BLaER1 treated with 17β-estradiol and CSF1 and Interleukin-3, amounts not matched to agents 10 nM and 100 nM (cell line): Measurements from ENCODE around the gene MARCKS.
A peak's percentile ranks its signal among the peaks of the same experiment; 100 is the strongest.

Experiments used
- H3K27ac ChIP-seq, 11 experiments: shearing (Covaris generic); formaldehyde crosslinking; 2 replicates each; pipeline ENCODE4 v1.8.1; 2022
- H3K27me3 ChIP-seq, 11 experiments: shearing (Covaris generic); formaldehyde crosslinking; 2 replicates each; pipeline ENCODE4 v1.8.1; 2022
- H3K36me3 ChIP-seq, 11 experiments: shearing (Covaris generic); formaldehyde crosslinking; 2 replicates each; pipeline ENCODE4 v1.8.1; 2022
- H3K4me1 ChIP-seq, 10 experiments: shearing (Covaris generic); formaldehyde crosslinking; 2 replicates each; pipeline ENCODE4 v1.8.1; 2022
- H3K4me2 ChIP-seq, 11 experiments: shearing (Covaris generic); formaldehyde crosslinking; 2 replicates each; pipeline ENCODE4 v1.8.1; 2022
- H3K4me3 ChIP-seq, 10 experiments: shearing (Covaris generic); formaldehyde crosslinking; 2 replicates each; pipeline ENCODE4 v1.8.1; 2022
- H3K9ac ChIP-seq, 11 experiments: shearing (Covaris generic); formaldehyde crosslinking; 2 replicates each; pipeline ENCODE4 v1.8.1; 2022
- H3K9me3 ChIP-seq, 11 experiments: shearing (Covaris generic); formaldehyde crosslinking; replicated peaks in 1 of 11; 2 replicates each; pipeline ENCODE4 v1.8.1; 2022
- H4K20me1 ChIP-seq, 11 experiments: shearing (Covaris generic); formaldehyde crosslinking; 2 replicates each; pipeline ENCODE4 v1.8.1; 2022
- Cebpa-rat ChIP-seq, 11 experiments: shearing (Covaris generic); IDR thresholded peaks; 2 replicates each; pipeline ENCODE4 v1.8.1; 2022

Gene MARCKS

DNA sequence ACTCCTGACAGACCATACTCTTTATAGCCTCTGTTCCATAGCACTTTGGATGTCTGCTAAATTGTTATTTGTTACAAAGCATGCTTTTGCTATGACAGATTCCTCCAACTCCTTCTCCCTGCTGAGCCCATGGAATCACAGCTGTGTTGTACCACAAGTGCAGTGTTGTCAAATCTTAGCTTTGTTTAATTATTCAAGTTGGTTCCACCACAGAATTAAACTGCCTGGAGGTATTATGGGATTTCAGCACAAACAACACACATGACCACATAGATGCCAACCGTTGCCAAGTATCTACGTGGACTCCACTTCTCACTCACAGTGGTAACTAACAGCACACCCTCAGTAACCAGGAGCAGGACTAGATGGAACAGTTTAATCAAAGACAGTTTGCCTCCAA lies 32.7 kb upstream of the MARCKS start:
- no peaks in the 10 kb centered on the region for H3K36me3 ChIP-seq
- H4K20me1 ChIP-seq = no peaks in the 10 kb centered on the region
- H3K9me3 ChIP-seq = no peaks in the 10 kb centered on the region
- no peak overlapping the region for H3K4me2 ChIP-seq
- no peak for TF ChIP-seq Cebpa-rat (IDR thresholded peaks at IDR 0.05)
- no peaks in the 10 kb centered on the region for H3K27me3 ChIP-seq
- H3K4me3 ChIP-seq = no peak overlapping the region
- no peak overlapping the region for H3K9ac ChIP-seq
- H3K4me1 ChIP-seq = peaks cover 0 to 23% (median 0%) of the 10 kb centered on the region in 10 experiments; a peak in 6 of 20 replicates
- no peak overlapping the region for H3K27ac ChIP-seq

- Histone ChIP-seq H3K4me1 (peaks cover 0 to 19% (median 0%) of the 10 kb centered on the region in 10 experiments; a peak in 5 of 20 replicates), H3K9ac (no peak overlapping the region), H3K27me3 (no peaks in the 10 kb centered on the region), H3K27ac (no peak overlapping the region), H3K36me3 (no peaks in the 10 kb centered on the region), H4K20me1 (no peaks in the 10 kb centered on the region), H3K4me2 (no peak overlapping the region), H3K9me3 (no peaks in the 10 kb centered on the region), H3K4me3 (no peak overlapping the region)
- TF ChIP-seq Cebpa-rat (IDR thresholded peaks at IDR 0.05) = no peak
These were observed 32.3 kb upstream of the MARCKS start for GRCh38 chr6:113824866-113825265.

- Histone ChIP-seq H3K4me3 (no peak overlapping the region), H3K27ac (no peak overlapping the region), H3K4me2 (peak overlapping the region in 2 of 11 experiments; percentile 16 to 26; a peak in 1 of 22 replicates), H3K9me3 (no peaks in the 10 kb centered on the region), H3K27me3 (no peaks in the 10 kb centered on the region), H3K9ac (no peak overlapping the region), H3K36me3 (no peaks in the 10 kb centered on the region), H3K4me1 (peaks cover 0 to 17% (median 0%) of the 10 kb centered on the region in 10 experiments; a peak in 2 of 20 replicates), H4K20me1 (no peaks in the 10 kb centered on the region)
- no peak for TF ChIP-seq Cebpa-rat (IDR thresholded peaks at IDR 0.05)
These were observed 31.4 kb upstream of the MARCKS start for GRCh38 chr6:113825781-113826180.

GRCh38 chr6:113828984-113829695 lies 28.0 kb upstream of the MARCKS start:
- Histone ChIP-seq H4K20me1 (no peaks in the 10 kb centered on the region), H3K36me3 (no peaks in the 10 kb centered on the region), H3K27ac (no peak overlapping the region), H3K9ac (no peak overlapping the region), H3K9me3 (peaks cover 0 to 12% (median 0%) of the 10 kb centered on the region in 11 experiments; a peak in 6 of 22 replicates), H3K27me3 (no peaks in the 10 kb centered on the region), H3K4me3 (no peak overlapping the region), H3K4me2 (no peak overlapping the region), H3K4me1 (peaks cover 0 to 7% (median 0%) of the 10 kb centered on the region in 10 experiments; a peak in 1 of 20 replicates)
- no peak for TF ChIP-seq Cebpa-rat (IDR thresholded peaks at IDR 0.05)

DNA sequence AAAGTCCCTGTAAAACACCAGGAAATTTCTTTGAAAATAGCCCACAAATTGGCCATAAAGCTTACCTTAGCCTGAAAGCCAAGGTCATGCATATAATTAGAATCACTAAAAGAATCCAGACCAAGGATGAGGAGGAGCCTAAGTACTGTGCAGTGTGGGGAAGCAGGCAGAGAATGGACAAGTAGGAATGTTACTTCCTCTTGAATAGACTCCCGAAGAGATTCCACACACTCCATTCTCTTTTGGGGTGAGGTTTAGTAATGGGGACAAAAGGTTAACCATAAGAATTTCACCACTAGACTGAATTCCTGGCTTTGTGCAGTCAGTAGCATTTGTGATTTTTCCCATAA lies 27.5 kb upstream of the MARCKS start:
- TF ChIP-seq Cebpa-rat (IDR thresholded peaks at IDR 0.05) = no peak
- Histone ChIP-seq H3K4me1 (peaks cover 0 to 7% (median 0%) of the 10 kb centered on the region in 10 experiments; a peak in 1 of 20 replicates), H3K4me3 (no peak overlapping the region)

DNA sequence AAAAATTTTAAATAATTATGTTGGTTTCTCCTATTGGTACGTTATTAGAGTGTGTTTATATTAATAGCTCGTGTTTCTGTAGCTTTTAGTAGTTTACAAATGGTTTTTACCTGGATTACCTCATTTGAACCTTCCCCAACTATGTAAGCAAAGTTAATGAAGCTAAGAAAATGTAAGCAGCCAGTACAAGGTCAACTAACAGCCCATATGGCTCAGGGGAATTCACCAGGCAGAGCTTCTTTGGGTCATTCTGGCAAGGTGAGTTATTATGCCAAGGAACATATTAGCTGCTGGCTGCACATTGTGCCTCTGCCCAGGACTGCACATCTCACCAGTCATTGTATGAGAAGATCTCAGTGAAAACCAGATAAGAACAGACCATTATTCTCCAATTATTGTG lies 27.0 kb upstream of the MARCKS start:
- Histone ChIP-seq H3K27me3 (no peaks in the 10 kb centered on the region), H3K4me3 (no peak overlapping the region), H3K4me2 (no peak overlapping the region), H3K9me3 (peaks cover 0 to 12% (median 0%) of the 10 kb centered on the region in 11 experiments; a peak in 6 of 22 replicates), H3K27ac (no peak overlapping the region), H3K36me3 (no peaks in the 10 kb centered on the region), H3K4me1 (peaks cover 0 to 7% (median 0%) of the 10 kb centered on the region in 10 experiments; a peak in 1 of 20 replicates), H4K20me1 (no peaks in the 10 kb centered on the region), H3K9ac (no peak overlapping the region)
- no peak for TF ChIP-seq Cebpa-rat (IDR thresholded peaks at IDR 0.05)

More for the DNA sequence above, 27.5 kb upstream of the MARCKS start:
- Histone ChIP-seq H3K9me3 (peaks cover 0 to 12% (median 0%) of the 10 kb centered on the region in 11 experiments; a peak in 6 of 22 replicates), H3K36me3 (no peaks in the 10 kb centered on the region), H3K4me2 (no peak overlapping the region), H3K9ac (no peak overlapping the region), H3K27me3 (no peaks in the 10 kb centered on the region), H3K27ac (no peak overlapping the region), H4K20me1 (no peaks in the 10 kb centered on the region)

DNA sequence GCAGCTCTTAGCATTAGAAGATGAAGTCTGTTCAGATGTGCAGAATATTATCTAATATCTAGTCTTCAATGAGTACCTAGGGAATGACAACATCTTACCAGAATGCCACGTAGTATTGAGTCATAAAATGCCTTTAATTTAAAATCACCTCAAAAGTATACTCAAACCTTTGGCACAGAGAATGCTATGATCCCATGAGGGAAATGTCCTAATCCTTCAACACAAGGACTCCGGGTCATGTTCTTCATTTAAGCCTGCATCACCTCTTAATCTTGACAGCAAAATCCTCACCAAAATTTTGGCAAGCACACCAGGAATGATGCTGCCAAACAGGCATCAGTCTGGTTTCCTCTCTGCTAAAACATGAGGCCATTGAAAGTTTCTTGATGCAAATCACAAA lies 23.6 kb upstream of the MARCKS start:
- no peak for TF ChIP-seq Cebpa-rat (IDR thresholded peaks at IDR 0.05)
- Histone ChIP-seq H4K20me1 (no peaks in the 10 kb centered on the region), H3K4me3 (no peak overlapping the region), H3K27me3 (no peaks in the 10 kb centered on the region), H3K9me3 (peaks cover 0 to 12% (median 0%) of the 10 kb centered on the region in 11 experiments; a peak in 6 of 22 replicates), H3K9ac (no peak overlapping the region), H3K4me2 (no peak overlapping the region), H3K27ac (no peak overlapping the region), H3K36me3 (no peaks in the 10 kb centered on the region), H3K4me1 (no peaks in the 10 kb centered on the region)

GRCh38 chr6:113837170-113837569 lies 20.0 kb upstream of the MARCKS start:
- Histone ChIP-seq H3K4me1 (no peaks in the 10 kb centered on the region), H3K27me3 (no peaks in the 10 kb centered on the region), H4K20me1 (no peaks in the 10 kb centered on the region), H3K36me3 (no peaks in the 10 kb centered on the region), H3K4me3 (no peak overlapping the region), H3K27ac (no peak overlapping the region), H3K4me2 (no peak overlapping the region), H3K9ac (no peak overlapping the region), H3K9me3 (peaks cover 0 to under 1% (median 0%) of the 10 kb centered on the region in 11 experiments; a peak in 2 of 22 replicates)
- no peak for TF ChIP-seq Cebpa-rat (IDR thresholded peaks at IDR 0.05)

DNA sequence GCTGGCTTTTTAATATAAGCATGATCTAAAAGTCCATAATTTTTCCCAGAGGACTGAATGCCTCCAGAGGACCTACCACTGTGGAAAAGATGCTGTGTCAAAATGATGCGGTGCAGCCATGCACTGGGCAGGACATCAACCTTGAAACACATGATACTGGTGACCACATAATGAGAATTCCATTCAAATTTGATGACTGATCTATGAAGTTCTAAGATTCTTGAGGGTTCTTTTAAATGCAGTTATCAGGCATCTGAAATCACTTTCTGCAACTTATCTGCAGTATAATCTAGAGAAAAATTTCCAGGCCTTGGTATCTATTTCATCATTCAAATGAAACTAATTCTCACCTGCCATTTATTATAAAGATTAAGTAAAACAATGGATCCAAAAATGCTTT lies 15.0 kb upstream of the MARCKS start:
- Histone ChIP-seq H3K9me3 (no peaks in the 10 kb centered on the region), H3K27ac (no peak overlapping the region), H3K9ac (no peak overlapping the region), H4K20me1 (no peaks in the 10 kb centered on the region), H3K27me3 (no peaks in the 10 kb centered on the region), H3K4me2 (no peak overlapping the region), H3K36me3 (no peaks in the 10 kb centered on the region), H3K4me3 (no peak overlapping the region), H3K4me1 (no peaks in the 10 kb centered on the region)
- no peak for TF ChIP-seq Cebpa-rat (IDR thresholded peaks at IDR 0.05)

DNA sequence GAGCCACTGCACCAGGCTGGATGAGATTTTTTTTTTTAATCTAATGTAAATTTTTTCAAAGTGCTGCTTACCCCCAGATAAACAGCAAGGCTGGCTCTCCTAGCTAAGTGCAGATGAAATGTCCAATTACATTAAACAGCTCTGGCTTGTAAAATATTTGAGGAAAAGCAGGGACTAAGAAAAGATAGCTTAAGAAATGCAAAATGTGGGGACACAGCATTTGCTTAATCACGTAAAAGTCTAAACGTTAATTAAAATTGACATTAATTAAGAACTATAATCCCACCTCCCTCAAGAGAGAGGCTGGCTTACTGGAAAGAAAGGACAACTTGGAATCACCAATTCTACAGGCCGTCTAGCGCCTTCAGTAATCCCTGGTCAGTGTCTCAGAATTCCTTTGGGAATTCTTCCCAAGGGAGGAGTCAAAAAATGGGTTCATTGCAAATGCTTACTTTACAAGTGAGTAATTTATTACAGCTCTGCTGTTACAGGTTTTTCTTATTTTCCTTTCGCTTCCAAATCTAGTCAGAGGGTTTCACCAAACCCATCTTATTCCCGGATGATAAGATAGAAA lies 13.6 kb upstream of the MARCKS start:
- Histone ChIP-seq H3K27me3 (no peaks in the 10 kb centered on the region), H3K36me3 (no peaks in the 10 kb centered on the region), H3K4me3 (no peak overlapping the region), H4K20me1 (no peaks in the 10 kb centered on the region), H3K4me2 (no peak overlapping the region), H3K9me3 (no peaks in the 10 kb centered on the region), H3K9ac (no peak overlapping the region), H3K4me1 (no peaks in the 10 kb centered on the region), H3K27ac (no peak overlapping the region)
- TF ChIP-seq Cebpa-rat (IDR thresholded peaks at IDR 0.05) = no peak
